ENCODE measurements around the gene ATG10.
A peak's percentile ranks its signal among the peaks of the same experiment; 100 is the strongest.

The ATG10 gene

GRCh38 chr5:82165740-82166530, 194.1 kb downstream of the ATG10 start:
- peak; percentile 85 for DNase-seq (ENCODE audit: low read depth)

- DNase-seq (ENCODE audit: low read depth), result no peak
These were observed 195.6 kb downstream of the ATG10 start for GRCh38 chr5:82167372-82167935.

GRCh38 chr5:82168294-82168693, 196.5 kb downstream of the ATG10 start:
- DNase-seq (ENCODE audit: low read depth), result no peak

GRCh38 chr5:82169892-82170291, 198.1 kb downstream of the ATG10 start:
- no peak for DNase-seq (ENCODE audit: low read depth)

GRCh38 chr5:82174128-82174918, 202.5 kb downstream of the ATG10 start:
- DNase-seq (ENCODE audit: low read depth), result no peak

- DNase-seq (ENCODE audit: low read depth), result no peak
These were observed 203.0 kb downstream of the ATG10 start for GRCh38 chr5:82174919-82175219.

- DNase-seq (ENCODE audit: low read depth), result no peak
These were observed 204.4 kb downstream of the ATG10 start for GRCh38 chr5:82176115-82176814.

- no peak for DNase-seq (ENCODE audit: low read depth)
These were observed 206.6 kb downstream of the ATG10 start for GRCh38 chr5:82178378-82178777.

- no peak for DNase-seq (ENCODE audit: low read depth)
These were observed 210.8 kb downstream of the ATG10 start for GRCh38 chr5:82182662-82183061.

GRCh38 chr5:82183828-82184227, 212.0 kb downstream of the ATG10 start:
- no peak for DNase-seq (ENCODE audit: low read depth)

- no peak for DNase-seq (ENCODE audit: low read depth)
These were observed 214.0 kb downstream of the ATG10 start for GRCh38 chr5:82185851-82186250.

- DNase-seq (ENCODE audit: low read depth), result no peak
These were observed 225.7 kb downstream of the ATG10 start for GRCh38 chr5:82197550-82197949.

GRCh38 chr5:82204567-82204966, 232.7 kb downstream of the ATG10 start:
- DNase-seq (ENCODE audit: low read depth), result no peak

GRCh38 chr5:82205005-82205404, 233.2 kb downstream of the ATG10 start:
- DNase-seq (ENCODE audit: low read depth), result no peak

GRCh38 chr5:82208371-82208770, 236.5 kb downstream of the ATG10 start:
- no peak for DNase-seq (ENCODE audit: low read depth)

GRCh38 chr5:82211855-82212572, 240.2 kb downstream of the ATG10 start:
- no peak for DNase-seq (ENCODE audit: low read depth)

GRCh38 chr5:82217917-82218316, 246.1 kb downstream of the ATG10 start:
- DNase-seq (ENCODE audit: low read depth), result no peak

GRCh38 chr5:82218374-82219156, 246.7 kb downstream of the ATG10 start:
- no peak for DNase-seq (ENCODE audit: low read depth)

GRCh38 chr5:82221020-82221419, 249.2 kb downstream of the ATG10 start:
- no peak for DNase-seq (ENCODE audit: low read depth)

- no peak for DNase-seq (ENCODE audit: low read depth)
These were observed 251.1 kb downstream of the ATG10 start for GRCh38 chr5:82222597-82223574.

Measured in GM04504 (cell line).